ENCODE results near the gene AHDC1.

DNA sequence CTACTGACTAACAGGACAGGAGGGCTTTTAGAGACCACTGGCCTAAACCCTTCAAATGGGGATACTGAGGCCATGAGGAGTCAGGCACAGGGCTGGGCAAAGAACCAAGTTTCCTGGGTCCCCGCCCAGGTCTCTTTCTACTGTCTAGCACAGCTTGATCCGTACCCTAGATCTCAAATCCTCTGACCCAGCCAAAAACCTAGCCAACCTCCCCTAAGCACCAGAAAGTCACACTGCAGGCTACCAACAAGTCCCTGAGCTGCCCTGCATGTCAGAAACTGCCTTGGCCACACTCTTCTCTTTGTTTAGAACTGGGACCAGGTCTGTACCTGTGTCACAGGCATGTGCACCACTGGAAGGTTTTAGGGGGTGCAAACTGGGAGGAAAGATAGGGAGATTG, 33.6 kb downstream of the AHDC1 start:
- TF ChIP-seq, protein P1, sequence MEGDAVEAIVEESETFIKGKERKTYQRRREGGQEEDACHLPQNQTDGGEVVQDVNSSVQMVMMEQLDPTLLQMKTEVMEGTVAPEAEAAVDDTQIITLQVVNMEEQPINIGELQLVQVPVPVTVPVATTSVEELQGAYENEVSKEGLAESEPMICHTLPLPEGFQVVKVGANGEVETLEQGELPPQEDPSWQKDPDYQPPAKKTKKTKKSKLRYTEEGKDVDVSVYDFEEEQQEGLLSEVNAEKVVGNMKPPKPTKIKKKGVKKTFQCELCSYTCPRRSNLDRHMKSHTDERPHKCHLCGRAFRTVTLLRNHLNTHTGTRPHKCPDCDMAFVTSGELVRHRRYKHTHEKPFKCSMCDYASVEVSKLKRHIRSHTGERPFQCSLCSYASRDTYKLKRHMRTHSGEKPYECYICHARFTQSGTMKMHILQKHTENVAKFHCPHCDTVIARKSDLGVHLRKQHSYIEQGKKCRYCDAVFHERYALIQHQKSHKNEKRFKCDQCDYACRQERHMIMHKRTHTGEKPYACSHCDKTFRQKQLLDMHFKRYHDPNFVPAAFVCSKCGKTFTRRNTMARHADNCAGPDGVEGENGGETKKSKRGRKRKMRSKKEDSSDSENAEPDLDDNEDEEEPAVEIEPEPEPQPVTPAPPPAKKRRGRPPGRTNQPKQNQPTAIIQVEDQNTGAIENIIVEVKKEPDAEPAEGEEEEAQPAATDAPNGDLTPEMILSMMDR (IDR thresholded peaks at IDR 0.05; ENCODE audit: extremely low read depth in 1 of 2, insufficient read depth in 1 of 2, low read depth in 1 of 2, low read length in 2 of 2) = no peak
- TF ChIP-seq POLR2A (IDR thresholded peaks at IDR 0.05; ENCODE audit: low read depth, low read length) (no peak), POLR2AphosphoS5 (IDR thresholded peaks at IDR 0.05; ENCODE audit: insufficient read depth, low read depth, low read length) (no peak), EZH2 (IDR thresholded peaks at IDR 0.05; ENCODE audit: borderline replicate concordance, low read depth, low read length, severe bottlenecking) (no peak), JUN (IDR thresholded peaks at IDR 0.05; ENCODE audit: borderline replicate concordance, insufficient read depth, insufficient read length, low read depth) (no peak), FOS (IDR thresholded peaks at IDR 0.05; ENCODE audit: borderline replicate concordance, insufficient read depth, low read length) (no peak), GATA2 (IDR thresholded peaks at IDR 0.05; ENCODE audit: insufficient read depth, insufficient read length, low read depth, low read length) (no peak)
- TF ChIP-seq, protein P2, sequence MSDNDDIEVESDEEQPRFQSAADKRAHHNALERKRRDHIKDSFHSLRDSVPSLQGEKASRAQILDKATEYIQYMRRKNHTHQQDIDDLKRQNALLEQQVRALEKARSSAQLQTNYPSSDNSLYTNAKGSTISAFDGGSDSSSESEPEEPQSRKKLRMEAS (IDR thresholded peaks at IDR 0.05; ENCODE audit: insufficient read depth, insufficient read length) = no peak
